HUES6 (cell line): ENCODE measurements around the gene DNAAF8.

ENCODE experiments used
- H3K27ac ChIP-seq: 2 replicates; pipeline ENCODE4 v1.7.0; 2013; ENCODE audit warnings: low read depth, mild to moderate bottlenecking, low read length, inconsistent platforms
- H3K27me3 ChIP-seq: 2 replicates; pipeline ENCODE4 v1.6.1; 2013; ENCODE audit warnings: low read length; ENCODE audit not compliant: control insufficient read depth, insufficient read depth
- H3K36me3 ChIP-seq: 2 replicates; pipeline ENCODE4 v1.6.1; 2013; ENCODE audit warnings: low read length; ENCODE audit not compliant: control insufficient read depth, insufficient read depth
- H3K4me1 ChIP-seq: 2 replicates; pipeline ENCODE4 v1.6.1; 2013; ENCODE audit warnings: low read length; ENCODE audit not compliant: control insufficient read depth, insufficient read depth
- H3K4me3 ChIP-seq: 2 replicates; pipeline ENCODE4 v1.5.1; 2013; ENCODE audit warnings: low read depth, low read length
- H3K9ac ChIP-seq: one replicate; pipeline ENCODE4 v1.6.1; 2013; ENCODE audit warnings: mild to moderate bottlenecking, low read length
- H3K9me3 ChIP-seq: 2 replicates; pipeline ENCODE4 v1.6.1; 2013; ENCODE audit warnings: low read depth, low read length; ENCODE audit not compliant: control insufficient read depth, insufficient read depth

Gene DNAAF8

GRCh38 chr16:4796982-4797804 lies 62.9 kb downstream of the DNAAF8 start:
- Histone ChIP-seq H3K9ac (no peak overlapping the region), H3K27me3 (no peaks in the 10 kb centered on the region), H3K4me1 (peaks cover 10% of the 10 kb centered on the region), H3K27ac (no peak overlapping the region), H3K4me3 (no peak overlapping the region), H3K9me3 (no peaks in the 10 kb centered on the region), H3K36me3 (peaks cover 30% of the 10 kb centered on the region)

GRCh38 chr16:4797805-4798252 lies 63.5 kb downstream of the DNAAF8 start:
- H3K9me3 ChIP-seq = no peaks in the 10 kb centered on the region
- no peak overlapping the region for H3K27ac ChIP-seq
- peaks cover 30% of the 10 kb centered on the region for H3K36me3 ChIP-seq
- no peak overlapping the region for H3K4me3 ChIP-seq
- H3K27me3 ChIP-seq = no peaks in the 10 kb centered on the region
- peaks cover 10% of the 10 kb centered on the region for H3K4me1 ChIP-seq
- H3K9ac ChIP-seq = no peak overlapping the region

- no peak overlapping the region for H3K9ac ChIP-seq
- peaks cover 14% of the 10 kb centered on the region for H3K4me1 ChIP-seq
- H3K4me3 ChIP-seq = no peak overlapping the region
- H3K27me3 ChIP-seq = no peaks in the 10 kb centered on the region
- H3K36me3 ChIP-seq = peaks cover 30% of the 10 kb centered on the region
- no peaks in the 10 kb centered on the region for H3K9me3 ChIP-seq
- no peak overlapping the region for H3K27ac ChIP-seq
These were observed 64.1 kb downstream of the DNAAF8 start for GRCh38 chr16:4798456-4798855.
